HG03025 (cell line): Measurements from ENCODE around the gene PCGF5.
"Not testable (repeated sequence)": the region's sequence is repeated elsewhere in the genome, so short reads cannot be mapped to it uniquely, and the experiment has no call there.

Experiments used
- ATAC-seq: cut with Tn5 transposase; IDR thresholded peaks from one replicate; pipeline ENCODE4 v1.9.1; 2021; ENCODE audit warnings: mild to moderate bottlenecking, moderate library complexity; ENCODE audit not compliant: unreplicated experiment, low FRiP score

The PCGF5 gene

GRCh38 chr10:91208642-91209041 lies 11.8 kb upstream of the PCGF5 start:
- ATAC-seq: no peak

DNA sequence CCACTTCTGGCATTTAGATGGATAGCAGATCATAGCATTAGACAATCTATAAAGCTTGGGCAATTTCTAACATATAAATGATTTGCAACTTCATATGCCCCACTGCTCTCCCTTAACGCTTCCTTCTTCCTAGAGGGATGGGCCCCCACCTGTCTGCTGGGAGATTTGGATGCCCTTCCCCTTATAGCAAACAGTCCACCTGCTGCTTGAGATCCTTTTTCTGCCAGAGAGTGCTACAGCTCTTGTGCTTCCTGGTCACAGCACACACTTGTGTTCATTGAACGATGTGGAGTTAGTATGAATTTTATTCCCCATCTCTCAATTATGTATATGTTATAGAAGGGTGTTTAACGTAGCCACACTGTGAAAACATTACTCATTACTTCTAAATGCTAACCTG lies 10.4 kb upstream of the PCGF5 start:
- ATAC-seq: no peak

GRCh38 chr10:91210435-91210834 lies 10.0 kb upstream of the PCGF5 start:
- peak; percentile 91 for ATAC-seq

GRCh38 chr10:91211675-91212074 lies 8.8 kb upstream of the PCGF5 start:
- ATAC-seq: no peak

GRCh38 chr10:91214911-91215310 lies 5.6 kb upstream of the PCGF5 start:
- no peak for ATAC-seq

- no peak for ATAC-seq
Measured at GRCh38 chr10:91215384-91215783, 5.1 kb upstream of the PCGF5 start.

DNA sequence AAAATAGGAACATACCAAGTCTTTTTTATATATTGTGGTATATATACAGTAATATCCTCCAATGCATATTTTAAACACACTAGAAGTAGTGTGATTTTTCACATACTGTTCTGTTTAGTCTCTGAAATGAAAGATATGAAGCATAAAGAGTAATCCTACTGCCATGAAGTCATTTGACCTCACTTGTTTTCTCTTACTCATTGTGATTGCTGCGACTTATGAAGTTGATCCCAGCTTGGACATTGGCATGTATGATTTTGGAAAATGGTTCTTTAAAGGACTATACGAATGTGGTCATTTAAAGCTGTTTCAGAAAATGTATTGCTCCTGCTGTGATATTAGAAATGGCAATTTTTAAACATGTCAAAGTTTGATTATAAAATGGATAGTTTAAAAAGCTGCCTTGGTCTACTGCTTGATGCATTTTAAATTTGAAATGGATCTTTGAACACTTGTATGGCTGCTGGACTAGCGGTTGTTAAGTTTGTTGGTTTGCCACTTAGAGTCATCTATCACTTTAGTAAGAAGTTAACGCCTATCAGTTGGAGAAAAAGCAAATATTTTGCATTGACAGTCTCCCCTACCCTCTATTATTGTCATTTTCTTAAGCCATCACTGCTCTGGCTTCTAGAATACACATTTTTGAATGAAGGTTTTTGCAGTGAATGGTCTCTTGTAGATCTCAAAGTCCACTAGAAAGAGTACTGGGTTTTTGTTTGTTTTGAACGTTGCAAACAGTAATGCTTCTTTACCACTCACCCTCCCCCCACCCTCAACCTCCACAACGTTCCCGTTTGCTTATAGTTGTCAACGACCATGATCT lies 881 bp upstream of the PCGF5 start:
- no peak for ATAC-seq

DNA sequence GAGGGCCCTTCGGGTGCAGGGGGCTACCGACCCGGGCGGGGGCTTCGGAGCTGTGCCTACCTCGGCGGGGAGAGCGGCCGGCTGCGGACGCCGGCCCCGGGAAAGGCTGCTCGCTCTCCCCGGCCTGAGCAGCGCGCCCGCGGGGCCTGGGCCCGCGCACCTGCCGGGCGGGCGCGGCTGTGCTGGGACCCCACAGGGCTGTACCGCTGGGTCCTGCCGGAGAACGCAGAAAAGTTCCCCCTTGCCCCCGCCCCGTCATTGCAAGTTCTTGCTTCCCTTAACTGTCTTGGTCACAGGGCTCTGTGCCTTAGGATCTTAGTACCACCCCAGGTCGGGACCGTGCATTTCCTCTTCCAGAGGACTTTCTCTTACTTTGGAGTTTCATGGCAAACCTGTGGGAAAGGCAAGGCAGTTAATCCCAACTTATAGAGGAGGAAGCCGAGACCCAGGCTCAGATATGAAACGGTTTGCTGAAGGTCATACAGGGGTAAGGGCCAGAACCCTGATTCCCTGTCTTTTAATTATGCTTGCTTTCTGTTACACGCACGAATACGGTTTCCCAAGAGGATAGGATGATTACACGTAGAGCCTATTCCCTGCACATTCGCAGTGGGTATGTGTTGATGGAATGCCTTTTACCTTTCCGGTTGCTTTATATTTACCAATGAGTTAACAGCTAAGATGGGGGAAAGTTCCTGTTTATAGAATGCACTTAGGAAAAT lies 652 bp downstream of the PCGF5 start:
- ATAC-seq: peak; percentile 30

DNA sequence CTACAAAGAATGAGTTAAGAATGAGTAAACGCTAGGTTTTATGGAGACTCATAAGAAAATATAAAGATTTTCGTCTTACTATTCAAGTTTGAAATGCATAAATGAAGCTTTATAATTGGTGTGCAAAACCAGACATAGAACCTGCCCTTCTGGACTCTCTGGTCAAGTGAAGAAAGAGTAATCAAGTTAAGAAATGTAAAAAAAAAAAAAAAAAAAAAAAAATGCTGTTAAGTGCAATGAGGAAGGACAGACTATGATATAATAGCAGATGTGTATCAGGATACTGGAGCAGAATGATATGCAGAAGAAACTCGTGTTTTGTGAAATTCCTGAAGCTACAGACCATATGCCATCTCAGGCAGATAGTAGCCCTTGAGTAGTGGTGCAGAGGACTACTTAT lies 5.6 kb downstream of the PCGF5 start:
- no peak for ATAC-seq

GRCh38 chr10:91227576-91227975 lies 7.1 kb downstream of the PCGF5 start:
- ATAC-seq: no peak

DNA sequence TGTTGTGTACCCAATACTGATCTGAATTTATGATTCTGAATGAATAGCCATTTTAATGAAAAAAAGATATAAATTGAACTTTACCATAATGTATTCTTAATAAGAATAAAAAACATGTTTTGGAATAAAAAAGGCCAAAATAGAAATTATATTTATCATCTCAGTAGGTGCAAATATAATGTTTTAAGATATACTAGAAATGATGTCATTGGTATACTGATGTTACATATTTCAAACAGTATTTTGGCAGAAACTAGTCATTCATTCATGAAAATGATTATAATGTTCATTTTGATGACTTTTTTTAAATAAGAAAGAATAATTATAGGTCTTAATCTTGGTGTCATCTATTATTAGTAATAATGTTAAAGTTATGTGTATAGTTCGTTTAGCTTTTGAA lies 9.2 kb downstream of the PCGF5 start:
- no peak for ATAC-seq

- ATAC-seq: no peak
Measured at GRCh38 chr10:91238191-91238590, 17.7 kb downstream of the PCGF5 start.

DNA sequence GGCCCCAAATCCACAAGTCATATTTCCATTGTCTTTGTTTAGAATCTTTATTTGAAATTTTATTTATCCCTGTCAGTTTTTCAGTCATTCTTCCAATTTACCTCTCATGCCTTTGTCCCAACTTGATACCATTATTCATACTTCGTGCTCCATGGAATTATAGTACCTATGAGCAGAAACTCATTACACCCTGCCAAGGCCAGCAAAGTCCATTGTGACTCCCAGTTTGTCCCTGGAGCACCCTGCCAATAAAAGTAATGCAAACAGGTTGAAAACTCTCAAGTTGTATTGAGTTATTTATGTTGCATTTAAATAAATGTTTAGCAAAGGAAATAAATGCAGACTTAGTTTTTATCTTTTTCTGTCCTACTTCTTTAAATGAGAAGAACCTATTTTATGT lies 19.3 kb downstream of the PCGF5 start:
- no peak for ATAC-seq

GRCh38 chr10:91242940-91243339 lies 22.5 kb downstream of the PCGF5 start:
- ATAC-seq: no peak

DNA sequence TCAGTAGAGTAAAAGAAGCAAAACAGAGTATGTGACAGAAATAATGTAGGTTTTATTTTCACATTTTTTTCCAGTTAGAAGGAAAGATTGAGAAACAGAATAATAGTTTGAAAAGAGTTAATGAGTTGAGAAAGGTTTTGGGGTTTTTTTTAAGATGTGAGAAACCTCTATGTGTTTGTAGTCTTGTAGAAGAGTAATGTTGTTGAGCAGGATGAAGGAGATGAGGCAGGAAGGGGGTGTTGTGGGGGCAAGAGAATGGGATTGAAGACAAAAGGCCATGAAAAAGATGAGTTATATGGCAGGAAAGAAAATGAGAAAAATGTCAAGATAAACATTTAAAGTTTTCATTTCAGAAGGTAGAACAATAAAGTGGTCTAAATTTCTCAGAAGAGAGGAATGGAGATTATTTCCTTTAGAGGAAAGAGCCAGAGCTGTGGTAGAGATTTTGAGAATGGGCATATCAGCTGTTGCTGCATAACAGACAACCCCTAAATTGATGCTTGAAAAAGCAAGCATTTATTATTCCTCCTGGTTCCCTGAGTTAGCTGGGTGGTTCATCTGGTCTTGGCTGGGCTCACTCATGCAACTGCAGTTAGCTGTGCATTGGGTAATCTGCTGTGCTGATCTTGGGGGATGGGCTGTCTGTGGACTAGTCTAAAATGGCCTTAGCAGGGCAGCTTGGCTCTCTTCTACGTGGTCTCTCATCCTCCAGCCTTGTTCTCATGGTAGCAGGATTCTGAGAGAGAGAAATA lies 27.1 kb downstream of the PCGF5 start:
- no peak for ATAC-seq

DNA sequence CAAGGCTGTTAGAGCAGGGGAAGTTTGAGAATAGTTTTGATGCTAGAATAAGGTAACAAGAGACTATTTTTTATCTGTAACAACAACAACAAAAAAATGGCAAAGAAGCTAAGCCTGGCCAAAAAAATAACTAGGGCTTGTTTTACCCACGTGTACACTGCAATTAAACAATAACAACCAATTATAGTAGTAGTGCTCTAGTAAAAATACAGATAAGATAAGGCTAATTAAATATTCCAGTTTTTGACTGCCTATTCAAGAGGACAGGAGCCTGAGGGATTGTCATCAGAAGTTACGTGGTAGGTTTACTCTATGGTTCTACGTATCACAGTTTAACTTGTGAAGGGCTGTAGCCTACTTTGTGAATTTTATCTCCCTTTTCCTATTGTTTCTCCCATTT lies 29.2 kb downstream of the PCGF5 start:
- ATAC-seq: no peak

- no peak for ATAC-seq
Measured at GRCh38 chr10:91250341-91250740, 29.9 kb downstream of the PCGF5 start.

- ATAC-seq: no peak
Measured at GRCh38 chr10:91251430-91252056, 31.1 kb downstream of the PCGF5 start.

- ATAC-seq: no peak
Measured at GRCh38 chr10:91253300-91253699, 32.8 kb downstream of the PCGF5 start.

DNA sequence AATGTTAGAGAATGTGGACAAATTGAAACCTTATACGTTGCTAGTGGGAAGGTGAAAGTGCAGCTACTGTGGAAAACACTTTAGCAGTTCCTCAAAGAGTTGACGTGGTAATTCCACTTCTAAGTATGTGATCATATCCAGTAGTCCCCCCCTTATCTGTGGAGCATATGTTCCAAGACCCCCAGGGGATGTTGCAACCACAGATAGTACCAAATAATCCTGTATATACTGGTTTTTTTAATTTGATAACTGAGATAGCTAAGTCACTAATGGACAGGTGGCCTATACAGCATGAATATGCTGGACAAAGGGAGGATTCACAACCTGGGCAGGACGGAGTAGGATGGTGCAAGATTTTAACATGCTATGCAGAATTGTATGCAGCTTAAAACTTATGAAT lies 36.8 kb downstream of the PCGF5 start:
- ATAC-seq: no peak

DNA sequence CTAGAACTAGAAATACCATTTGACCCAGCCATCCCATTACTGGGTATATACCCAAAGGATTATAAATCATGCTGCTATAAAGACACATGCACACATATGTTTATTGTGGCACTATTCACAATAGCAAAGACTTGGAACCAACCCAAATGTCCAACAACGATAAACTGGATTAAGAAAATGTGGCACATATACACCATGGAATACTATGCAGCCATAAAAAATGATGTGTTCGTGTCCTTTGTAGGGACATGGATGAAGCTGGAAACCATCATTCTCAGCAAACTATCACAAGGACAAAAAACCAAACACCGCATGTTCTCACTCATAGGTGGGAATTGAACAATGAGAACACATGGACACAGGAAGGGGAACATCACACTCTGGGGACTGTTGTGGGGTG lies 40.0 kb downstream of the PCGF5 start:
- ATAC-seq: not testable (repeated sequence)
